Eye (tissue), 1 donor: Measurements from ENCODE around the gene ARHGAP22.
A peak's percentile ranks its signal among the peaks of the same experiment; 100 is the strongest.

Experiments used
- DNase-seq: peaks from one replicate; pipeline ENCODE4 v3.0.0-alpha.2; 2015

The ARHGAP22 gene

DNA sequence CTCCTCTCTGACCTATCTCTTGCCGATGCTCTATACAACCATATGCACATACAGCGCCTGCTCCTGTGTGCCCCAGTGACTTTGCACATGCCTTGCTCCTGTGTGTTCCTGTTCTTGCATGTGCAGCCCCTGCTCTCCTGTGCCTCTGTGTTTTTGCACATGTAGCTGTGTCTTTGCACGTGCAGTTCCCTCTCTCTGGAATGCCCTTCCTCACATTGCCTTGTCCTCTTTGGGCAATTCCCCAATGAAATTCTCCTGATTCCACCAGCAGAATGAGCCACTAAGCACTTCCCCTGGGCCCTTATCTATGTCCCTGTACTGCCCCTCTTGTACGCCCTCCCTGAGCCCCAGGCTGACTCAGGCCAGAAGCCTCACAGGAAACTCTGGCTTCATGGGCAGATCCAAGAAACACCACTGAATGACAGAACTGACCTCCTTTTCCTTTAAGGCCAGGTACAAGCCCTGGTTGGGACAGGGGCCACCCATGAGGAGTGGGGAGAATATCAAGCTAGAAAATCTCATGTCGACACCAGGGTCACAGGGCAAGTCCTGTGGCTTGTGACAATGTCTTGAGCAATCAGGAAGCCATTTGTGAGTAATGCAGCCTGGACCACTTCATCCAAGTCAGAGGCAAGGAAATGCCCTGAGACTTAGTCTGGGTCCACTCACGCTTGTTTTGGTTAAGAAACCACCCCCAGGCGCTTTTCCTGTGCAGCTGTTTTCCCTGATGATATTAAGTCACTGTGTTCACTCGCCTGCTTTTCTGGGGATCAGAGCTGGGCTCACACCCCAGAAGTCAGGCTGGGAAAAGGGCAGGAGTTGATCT, 1.9 kb upstream of the ARHGAP22 start:
- DNase-seq, result peak; percentile 20

DNA sequence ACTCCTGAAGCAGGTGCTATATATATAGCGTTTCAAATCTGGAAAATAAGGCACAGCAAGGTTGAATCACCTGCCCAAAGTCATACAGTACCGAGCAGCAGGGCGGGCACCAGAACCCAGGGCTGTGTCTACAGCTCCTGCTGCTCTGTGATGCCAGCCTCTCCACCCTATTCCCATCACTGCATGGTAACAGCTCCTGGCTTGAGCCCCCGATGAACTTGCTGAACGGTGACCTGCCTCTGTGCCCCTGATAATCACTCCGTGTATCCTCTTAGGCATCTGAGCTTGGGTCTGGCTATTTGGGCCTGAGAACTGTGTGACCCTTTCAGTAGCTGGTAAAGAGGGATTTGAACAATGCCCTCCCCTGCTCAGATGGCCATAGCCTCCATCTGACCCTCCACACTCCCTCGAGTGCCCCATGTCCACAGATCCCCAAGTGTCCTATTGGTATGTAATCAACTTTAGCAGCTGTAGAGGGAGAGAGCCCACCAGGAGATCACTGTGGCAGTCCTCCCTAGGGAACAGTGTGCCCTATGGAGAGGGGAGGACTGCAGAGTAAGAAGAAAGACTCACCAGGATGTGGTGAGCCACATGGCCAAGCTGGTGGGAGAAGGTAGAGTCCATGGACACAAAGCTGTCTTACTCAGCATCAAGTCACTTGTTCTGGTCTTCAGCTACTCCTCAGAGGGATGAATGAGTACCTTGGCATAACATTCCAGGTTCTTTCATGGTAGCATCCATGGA, 1.1 kb upstream of the ARHGAP22 start:
- no peak for DNase-seq

DNA sequence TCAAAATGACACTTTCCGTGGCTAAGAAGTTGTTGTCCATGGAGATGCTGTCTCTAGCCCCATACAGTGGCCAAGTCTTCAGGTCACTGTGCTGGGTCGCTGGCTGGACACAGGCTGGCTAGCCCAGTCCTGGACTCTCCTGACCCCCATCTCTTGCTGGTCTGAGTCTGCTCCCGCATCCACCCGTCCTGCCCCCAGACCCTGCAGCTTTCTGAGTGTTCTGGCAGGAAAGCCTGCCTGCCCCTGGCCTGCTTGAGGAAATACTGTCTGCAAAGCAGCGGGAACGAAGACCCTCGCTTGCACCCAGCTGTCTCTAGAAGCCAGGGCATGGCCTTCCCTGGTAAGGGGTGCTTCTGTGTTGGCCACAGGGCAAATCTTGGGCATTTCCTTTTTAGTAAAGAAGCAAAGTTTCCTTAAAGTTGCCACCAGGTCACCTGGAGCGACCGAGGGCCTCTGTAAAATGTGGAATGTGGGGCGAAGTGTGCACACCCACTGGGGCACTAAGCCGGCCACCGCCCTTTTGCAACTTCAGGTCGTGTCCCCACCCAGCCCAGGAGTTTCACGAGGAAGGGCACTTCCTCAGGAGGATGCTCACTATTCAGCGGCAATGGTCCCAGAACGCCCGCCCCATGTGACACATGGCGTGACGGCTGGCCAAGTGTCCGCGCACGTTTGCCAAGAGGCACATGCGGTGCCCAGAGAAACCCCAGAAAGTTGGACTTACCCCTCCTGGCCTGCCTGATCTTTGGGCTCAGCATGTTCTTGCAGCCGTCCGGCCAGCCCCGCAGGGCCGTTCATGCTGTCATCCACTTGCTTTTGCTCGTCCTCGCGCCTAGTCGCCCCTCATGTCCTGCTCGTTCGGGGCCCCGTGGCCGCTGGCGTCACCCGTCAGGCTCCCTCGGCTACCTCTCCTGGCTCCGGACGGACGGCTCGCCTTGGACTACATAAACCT, 558 bp downstream of the ARHGAP22 start:
- peak; percentile 52 for DNase-seq

DNA sequence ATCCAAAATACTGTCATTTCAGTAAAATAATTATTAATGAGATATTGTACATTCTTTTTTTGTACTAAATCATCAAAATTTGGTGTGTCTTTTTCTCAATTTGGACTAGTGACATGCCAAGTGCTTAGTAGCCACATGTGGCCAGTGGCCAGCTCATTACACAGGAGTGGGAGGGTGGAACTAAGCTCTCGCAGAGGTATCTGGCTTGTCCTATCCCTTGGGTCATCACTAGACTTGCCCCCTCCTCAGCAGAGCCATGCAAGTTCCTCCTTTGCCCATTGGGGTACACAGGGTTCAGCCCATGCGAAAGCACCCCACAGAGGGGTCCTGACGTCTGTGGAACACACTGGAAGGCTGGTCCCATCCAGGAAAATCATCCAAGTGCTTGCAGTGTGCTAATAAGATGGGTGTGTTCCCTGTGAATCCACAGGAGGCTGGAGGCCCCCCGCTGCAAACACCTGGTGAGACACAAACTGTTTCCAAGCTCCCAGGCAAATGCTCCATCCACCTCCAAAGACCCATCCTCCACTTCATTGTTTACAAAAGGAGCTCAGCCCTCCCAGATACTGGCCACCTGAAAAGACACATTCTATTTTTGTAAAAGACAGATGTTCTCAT, 1.3 kb downstream of the ARHGAP22 start:
- no peak for DNase-seq

DNA sequence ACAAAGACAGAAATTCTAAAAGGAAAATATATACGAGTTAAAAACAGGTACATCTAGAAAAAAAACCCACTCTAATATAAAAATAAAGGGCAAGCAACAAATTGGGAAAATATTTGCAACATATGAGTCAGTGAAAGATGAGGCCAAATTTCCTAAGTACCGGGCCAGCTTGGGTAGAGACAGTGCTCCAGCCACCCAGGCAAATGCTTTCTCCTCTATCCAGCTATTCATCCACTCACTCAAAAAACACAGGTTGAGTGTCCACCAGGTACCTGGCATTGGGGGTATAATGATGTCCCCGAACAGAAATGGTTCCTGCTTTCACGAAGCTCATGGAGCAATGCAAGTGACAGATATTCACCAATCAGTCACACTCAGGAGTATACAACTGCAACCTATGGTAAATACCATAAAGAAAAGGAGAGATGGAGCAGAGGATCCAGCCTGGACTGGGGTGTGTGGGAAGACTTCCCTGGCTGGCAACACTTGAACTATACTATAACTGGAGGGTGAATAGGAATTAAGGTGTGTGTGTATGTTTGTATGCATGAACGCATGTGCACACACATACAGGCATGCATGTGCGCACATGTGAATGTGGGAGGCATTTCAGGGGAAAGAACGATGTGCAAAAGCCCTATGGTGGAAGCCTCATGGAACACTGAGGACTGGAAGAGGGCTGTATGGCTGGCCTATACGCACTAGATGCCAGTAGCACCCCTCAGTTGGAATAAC, 2.3 kb downstream of the ARHGAP22 start:
- no peak for DNase-seq

DNA sequence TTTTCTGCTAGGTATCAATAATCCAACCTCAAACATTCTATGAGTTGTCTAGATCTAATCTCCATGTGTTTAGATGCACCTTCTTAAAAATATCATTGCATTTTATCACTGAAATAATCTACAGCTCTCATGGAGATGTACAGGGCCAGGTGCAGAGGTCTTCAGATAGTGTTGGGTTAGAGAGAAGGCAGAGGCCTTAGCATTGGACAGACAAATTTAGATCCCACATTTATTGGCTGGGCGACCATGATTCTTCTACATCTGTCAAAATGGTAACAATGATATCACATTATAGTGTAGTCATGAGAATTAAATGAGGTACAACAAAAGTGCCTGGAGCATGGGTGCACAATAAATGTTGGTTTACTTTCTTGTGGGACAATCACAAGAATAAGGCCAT, 3.1 kb downstream of the ARHGAP22 start:
- no peak for DNase-seq

DNA sequence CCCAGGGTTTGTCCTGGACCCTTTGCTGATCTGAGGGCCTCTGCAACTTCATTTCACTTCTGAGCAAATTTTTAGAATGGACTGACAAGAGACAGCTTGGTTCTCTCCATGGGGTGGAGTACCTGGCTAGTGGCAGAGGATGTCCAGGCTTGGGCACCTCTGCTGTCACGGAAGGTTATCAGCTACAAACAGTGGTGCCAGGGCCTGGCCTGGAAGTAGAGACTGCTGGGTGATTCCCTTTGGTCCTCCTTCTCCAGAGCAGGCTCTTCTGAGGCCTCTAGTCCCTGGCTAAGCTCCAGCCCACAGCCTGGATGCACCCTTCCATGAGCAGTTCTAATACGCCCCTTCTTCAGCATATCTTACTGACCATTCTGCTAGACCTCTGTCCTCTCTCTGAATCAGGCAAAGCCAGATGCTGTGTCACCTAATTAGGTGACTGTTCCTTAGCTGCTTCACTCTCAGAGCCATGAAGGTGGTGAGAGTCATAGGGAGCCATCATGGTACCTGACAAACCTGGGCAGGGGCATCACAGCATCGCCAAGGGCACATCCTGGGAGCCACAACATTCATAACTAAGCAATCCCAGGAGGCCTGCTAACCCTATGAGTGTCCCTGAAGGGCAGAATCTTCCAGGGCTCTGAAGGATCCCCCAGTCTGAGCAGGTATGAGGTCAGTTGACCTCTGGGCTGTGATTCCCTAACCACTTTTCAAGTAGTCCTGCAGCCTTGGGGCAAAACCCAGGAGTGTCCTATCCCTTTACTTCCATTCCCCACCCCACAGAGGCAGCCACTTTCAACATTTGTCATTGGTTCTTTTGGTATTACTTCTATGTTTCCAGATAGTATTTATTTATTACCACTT, 4.0 kb downstream of the ARHGAP22 start:
- DNase-seq, result no peak

DNA sequence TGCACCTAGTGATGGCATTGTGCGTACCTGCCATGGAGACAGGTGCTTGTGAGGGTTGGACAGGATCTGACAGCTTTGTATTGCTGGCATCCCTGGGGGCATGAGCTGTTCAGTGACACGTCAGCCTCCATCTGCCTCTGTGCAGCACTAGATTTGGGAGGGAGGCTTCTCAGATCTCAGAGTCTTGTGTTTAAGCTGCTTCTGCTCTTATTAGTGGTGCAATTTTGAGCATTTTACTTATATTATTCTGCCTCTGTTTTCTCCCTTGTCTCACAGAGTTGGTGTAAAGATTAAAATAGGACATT, 5.1 kb downstream of the ARHGAP22 start:
- peak; percentile 57 for DNase-seq

DNA sequence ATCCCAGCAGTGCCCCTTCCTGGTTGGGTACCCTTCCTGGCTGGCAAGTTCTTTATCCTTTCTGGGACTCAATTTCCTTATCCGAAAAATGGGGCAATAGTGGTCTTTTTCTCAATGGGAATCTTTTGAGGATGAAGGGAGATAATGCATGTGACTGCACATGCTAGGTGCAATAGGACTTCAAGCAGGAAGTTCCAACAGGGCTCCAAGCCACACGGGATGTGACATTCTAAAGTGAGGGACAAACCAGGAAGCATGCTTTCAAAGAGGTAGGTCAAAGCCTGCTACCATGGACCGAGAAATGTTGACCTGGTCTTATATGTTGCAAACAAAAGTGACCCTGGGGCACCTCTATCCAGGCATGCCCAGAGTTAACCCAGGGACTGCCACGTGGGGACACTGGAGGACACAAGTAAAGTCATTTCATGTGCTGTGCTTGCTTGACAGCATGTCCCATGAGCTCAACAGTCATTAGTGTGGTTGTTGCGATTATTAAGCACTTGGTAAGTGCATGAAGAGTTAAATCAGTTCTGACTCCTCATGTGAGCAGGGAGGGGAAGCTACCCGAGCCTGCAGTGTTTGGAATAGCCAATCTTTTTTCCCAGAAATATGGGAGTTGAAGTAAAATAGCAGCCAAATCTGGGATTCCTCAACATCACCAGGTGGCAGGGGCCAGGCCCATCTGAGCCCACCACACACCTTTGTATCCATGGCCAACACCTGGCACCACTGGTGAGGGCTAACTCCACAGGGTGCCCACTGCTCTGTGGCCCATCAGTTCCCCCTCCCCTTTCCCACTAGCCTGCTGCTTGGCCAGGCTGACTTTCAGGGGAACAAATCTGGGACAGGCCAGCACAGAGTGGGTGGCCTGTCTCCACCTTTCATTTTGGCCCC, 5.7 kb downstream of the ARHGAP22 start:
- DNase-seq, result no peak

DNA sequence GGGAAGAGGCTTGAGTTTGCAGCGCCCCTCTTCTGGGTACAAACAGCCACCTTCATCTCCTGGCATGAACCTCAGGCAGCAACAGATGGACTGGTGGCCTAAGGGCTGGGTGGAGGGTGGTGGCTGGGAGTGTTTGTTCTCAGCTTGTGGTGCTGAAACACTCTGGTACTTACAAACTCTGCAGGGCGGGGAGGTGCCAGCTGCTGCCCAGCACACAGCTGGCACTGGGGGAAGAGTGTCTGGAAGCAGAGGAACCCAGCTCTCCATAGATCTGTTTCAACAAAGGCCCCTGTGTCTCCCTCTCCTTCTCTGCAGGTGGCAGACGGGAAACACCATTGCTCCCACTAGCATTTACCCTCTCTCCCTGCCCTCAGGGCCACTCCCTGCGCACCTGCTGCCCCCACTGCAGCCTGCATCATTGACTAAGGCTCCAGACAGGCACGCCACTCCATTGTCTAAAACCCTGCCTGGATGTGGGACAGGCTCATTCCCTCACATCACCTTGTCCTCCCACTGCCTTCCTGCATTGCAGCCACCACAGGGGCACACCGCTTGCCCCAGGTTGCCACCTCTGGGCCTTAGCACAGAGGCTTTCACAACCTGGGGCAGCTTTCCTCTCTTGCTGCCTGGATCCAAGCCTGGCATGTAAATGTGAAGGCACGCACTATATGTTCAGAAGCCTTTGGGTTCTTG, 6.5 kb downstream of the ARHGAP22 start:
- no peak for DNase-seq

DNA sequence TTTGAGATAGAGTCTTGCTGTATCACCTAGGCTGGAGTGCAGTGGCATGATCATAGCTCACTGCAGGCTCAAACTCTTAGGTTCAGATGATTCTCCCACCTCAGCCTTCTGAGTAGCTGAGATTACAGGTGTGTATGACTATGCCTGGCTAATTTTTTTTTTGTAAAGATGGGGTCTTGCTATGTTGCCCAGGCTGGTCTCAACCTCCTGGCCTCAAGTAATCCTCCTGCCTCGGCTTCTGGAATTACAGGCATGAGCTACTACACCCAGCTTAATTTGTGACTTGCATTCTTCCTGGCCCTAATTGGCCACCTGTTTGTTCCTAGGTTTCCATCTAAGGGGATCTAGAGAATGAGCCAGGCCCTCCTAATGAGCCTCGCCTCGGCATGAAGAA, 9.3 kb downstream of the ARHGAP22 start:
- DNase-seq, result no peak

DNA sequence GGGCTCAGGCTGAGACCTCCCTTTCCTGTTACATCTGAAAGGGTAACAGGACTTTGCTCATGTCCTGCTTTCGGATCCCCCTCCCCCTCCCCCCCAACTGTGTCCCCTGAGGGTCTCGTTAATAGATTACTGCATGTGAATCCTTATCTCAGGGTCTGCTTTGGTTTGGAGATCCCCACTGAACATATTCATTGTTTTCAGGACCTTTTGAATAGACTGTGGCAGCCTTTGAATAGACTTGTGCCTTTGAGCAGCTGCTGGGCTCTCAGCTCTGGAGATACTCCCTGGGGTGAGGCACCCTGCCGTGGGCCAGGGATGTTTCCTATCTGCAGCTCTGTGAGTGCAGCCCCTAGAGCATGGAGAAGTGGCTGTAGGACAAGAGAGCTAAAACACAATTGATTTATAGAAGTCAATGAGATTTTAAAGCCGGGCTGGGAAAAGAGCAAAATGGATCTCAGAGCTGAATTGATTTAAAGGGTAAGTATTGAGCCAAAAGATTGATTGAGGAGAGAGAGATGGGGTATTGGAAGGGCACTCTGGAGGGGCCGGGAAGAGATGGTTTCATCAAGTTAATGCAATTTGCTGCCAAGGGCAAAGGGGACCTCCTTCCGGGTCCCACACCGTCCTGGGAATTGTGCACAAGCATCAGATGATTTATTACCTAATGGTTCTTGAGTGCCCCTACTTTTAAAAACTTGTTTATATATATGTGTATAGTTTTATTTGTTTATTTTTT, 9.9 kb downstream of the ARHGAP22 start:
- peak; percentile 47 for DNase-seq

DNA sequence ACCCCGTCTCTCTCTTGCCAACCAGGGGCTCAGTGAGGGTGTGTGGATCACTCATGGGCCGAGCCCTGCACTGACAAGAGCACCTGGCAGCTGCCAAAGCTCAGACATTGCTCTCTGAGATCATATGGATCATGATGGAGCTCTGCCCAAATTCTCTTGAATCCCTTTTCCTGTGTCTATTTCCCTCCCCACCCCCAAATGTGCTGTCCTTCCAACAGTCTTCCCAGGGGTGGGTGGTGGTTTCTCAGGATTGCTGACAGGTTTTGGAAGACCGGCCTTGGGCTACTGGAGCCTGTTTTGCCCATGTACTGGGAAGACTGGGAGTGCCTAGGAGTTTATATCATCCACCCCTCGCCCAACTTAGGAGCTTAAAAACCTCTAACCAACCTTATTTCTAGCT, 10.5 kb downstream of the ARHGAP22 start:
- DNase-seq, result no peak

DNA sequence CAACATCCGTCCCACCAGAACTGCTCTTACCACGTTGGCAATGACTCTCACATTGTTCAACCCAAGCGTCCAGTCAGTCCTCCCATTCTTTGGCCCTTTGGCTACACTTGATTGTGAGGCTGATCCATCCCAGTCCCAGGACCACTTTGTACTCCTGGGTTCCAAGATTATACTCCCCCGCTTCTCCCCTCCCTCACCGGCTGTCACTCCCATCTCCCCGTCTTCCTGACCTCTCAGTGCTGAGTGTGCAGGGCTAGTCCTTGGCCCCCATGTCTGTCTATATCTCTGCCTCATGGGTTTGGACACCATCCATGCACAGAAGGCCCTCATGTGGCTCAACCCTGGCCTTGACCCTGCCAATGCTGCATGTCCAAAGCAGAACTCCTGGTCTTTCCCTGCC, 12.5 kb downstream of the ARHGAP22 start:
- DNase-seq, result no peak

DNA sequence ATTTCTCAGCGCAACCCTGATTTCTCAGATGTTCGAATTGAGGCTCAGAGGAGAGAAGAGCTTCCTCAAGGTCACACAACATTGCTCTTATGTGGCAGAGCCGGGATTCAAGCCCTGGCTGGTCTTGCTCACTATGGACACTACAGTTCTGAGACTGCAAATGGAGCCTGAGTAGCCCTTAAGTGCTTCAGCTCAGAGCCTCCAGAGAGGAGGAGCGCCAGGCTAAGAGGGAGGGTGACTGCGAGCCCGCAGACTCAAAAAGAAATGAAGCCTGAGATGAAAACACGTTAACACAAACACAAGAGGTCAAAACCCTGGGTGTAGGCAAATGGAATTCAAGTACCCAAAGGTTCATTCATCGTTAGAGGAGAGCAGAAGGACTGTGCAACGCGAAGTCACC, 13.9 kb downstream of the ARHGAP22 start:
- peak; percentile 47 for DNase-seq

DNA sequence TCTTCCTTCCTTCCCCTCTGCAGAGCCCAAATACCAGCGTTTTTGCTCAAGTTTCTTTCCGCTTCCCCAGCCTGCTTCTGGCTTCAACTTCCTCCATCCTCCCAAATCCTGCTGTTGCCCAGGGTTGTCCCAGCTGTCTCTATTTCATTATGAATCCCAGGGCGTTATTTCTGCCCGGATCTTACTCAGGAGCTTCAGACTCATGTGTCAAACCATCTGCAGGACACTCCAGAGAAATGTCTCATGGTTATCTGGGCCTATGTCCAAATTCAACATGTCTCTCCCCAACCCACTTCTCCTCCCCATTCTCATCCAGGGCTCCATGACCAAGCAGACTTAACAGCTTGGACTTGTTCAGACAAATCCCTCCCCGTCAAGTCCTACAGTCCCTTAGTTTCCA, 15.6 kb downstream of the ARHGAP22 start:
- DNase-seq, result peak; percentile 17

DNA sequence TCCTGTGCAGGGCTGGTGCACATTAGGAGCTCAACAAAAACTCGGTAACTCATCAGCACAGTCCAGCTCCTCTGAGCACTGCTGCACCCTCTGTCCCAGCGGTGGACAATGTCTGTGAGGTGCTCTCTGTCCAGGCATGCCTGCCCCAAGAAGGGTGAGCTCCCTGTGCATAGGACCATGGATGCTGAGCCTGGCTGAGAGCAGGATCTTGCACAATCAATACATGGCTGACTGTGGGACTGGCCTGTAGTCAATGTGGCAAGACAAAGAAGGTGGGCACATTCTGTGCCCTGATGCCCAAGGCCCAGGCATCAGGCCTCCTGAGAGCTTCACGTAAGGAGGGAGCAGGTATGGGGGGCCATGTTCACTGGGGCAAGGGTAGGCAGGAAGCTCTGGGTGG, 17.1 kb downstream of the ARHGAP22 start:
- DNase-seq, result no peak

DNA sequence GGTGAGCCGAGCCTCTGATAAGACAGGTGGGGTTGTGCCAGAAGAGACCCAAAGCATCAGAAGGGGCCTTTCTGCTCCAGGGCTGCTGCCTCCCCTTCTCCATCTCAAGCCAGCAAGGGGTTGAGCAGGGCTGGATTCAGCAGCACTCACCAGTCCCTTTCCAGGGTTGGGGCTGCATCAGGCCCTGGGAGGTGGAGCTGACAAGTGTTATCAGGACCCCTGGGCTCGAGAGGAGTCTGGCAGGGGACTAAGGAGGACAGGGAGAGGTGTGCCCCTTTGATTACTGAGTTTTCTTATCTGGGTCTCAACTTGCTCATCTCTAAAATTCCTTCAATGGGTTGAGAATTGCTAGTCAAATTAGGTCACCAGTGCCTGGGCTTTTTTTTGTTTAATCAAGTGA, 17.8 kb downstream of the ARHGAP22 start:
- no peak for DNase-seq

DNA sequence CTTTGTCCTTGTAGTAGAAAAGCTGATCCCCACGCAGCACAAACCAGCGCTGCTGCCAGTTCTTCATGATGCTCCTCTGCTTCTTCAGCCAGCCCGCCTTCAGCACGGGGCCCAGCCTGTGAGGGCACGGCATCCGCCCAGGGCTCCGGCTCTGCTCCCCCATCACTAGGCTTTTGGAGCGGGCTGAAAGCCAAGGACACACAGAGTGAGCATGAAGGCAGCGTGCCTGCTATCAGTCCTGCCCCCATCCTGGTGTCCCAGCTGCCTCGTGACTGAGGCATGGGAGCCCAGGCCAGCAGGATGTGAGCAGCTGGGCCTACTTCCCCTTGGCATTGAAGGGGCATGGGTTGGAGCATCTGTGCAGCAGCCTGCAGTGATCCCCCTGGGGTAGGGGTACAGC, 21.9 kb downstream of the ARHGAP22 start:
- DNase-seq, result no peak
